HG03139 (cell line): ENCODE data around the gene HIVEP1.
"Not testable (repeated sequence)": the region's sequence is repeated elsewhere in the genome, so short reads cannot be mapped to it uniquely, and the experiment has no call there.

Source experiments
- ATAC-seq: cut with Tn5 transposase; IDR thresholded peaks from one replicate; pipeline ENCODE4 v1.9.1; 2021; ENCODE audit not compliant: unreplicated experiment

The HIVEP1 gene

GRCh38 chr6:12151433-12151820, 139.3 kb downstream of the HIVEP1 start:
- no peak for ATAC-seq

GRCh38 chr6:12152023-12152970, 140.2 kb downstream of the HIVEP1 start:
- ATAC-seq: no peak

- not testable (repeated sequence) for ATAC-seq
These were observed 143.7 kb downstream of the HIVEP1 start for GRCh38 chr6:12155769-12156168.

- ATAC-seq: no peak
These were observed 146.7 kb downstream of the HIVEP1 start for GRCh38 chr6:12158686-12159415.

GRCh38 chr6:12160326-12160725, 148.2 kb downstream of the HIVEP1 start:
- ATAC-seq: no peak

GRCh38 chr6:12162213-12162612, 150.1 kb downstream of the HIVEP1 start:
- ATAC-seq: no peak

GRCh38 chr6:12163149-12163548, 151.0 kb downstream of the HIVEP1 start:
- ATAC-seq: peak; percentile 61

- no peak for ATAC-seq
These were observed 151.8 kb downstream of the HIVEP1 start for GRCh38 chr6:12163744-12164507.

GRCh38 chr6:12164508-12164770, 152.3 kb downstream of the HIVEP1 start:
- ATAC-seq: no peak

- ATAC-seq: no peak
These were observed 153.2 kb downstream of the HIVEP1 start for GRCh38 chr6:12165297-12165696.

- no peak for ATAC-seq
These were observed 153.7 kb downstream of the HIVEP1 start for GRCh38 chr6:12165722-12166280.

- no peak for ATAC-seq
These were observed 157.3 kb downstream of the HIVEP1 start for GRCh38 chr6:12169377-12169776.

GRCh38 chr6:12170351-12171092, 158.4 kb downstream of the HIVEP1 start:
- no peak for ATAC-seq

- no peak for ATAC-seq
These were observed 159.6 kb downstream of the HIVEP1 start for GRCh38 chr6:12171717-12172116.

GRCh38 chr6:12172572-12172971, 160.5 kb downstream of the HIVEP1 start:
- no peak for ATAC-seq

GRCh38 chr6:12173181-12173580, 161.1 kb downstream of the HIVEP1 start:
- ATAC-seq: no peak

GRCh38 chr6:12173661-12174060, 161.5 kb downstream of the HIVEP1 start:
- no peak for ATAC-seq

GRCh38 chr6:12174878-12175277, 162.8 kb downstream of the HIVEP1 start:
- ATAC-seq: no peak

- no peak for ATAC-seq
These were observed 163.5 kb downstream of the HIVEP1 start for GRCh38 chr6:12175626-12176025.

GRCh38 chr6:12176782-12177181, 164.7 kb downstream of the HIVEP1 start:
- ATAC-seq: not testable (repeated sequence)

- no peak for ATAC-seq
These were observed 166.4 kb downstream of the HIVEP1 start for GRCh38 chr6:12178521-12178920.
